ENCODE results near the gene PWWP2B. TPM values are rescaled to one million over a fixed set of nuclear protein-coding genes. Genes with fewer than 3 reads are reported as not detected.
"Not testable (repeated sequence)": the region's sequence is repeated elsewhere in the genome, so short reads cannot be mapped to it uniquely, and the experiment has no call there.

Gene PWWP2B
- total and polyA plus RNA-seq, 2 donors (not counting 3 experiments of a cell fraction or from before 2014, with no cell fraction given), result 4.6 to 11.8 TPM

GRCh38 chr10:132380986-132381385 is 16.0 kb upstream of the PWWP2B start:
- DNase-seq (ENCODE audit: low read depth, low spot score); H3K4me3 ChIP-seq (replicated peaks in 1 of 3; ENCODE audit: insufficient read depth in 1 of 3, low read depth in 1 of 3, low read length in 3 of 3); H3K27ac ChIP-seq (ENCODE audit: insufficient read depth, low read depth, low read length); H3K9me1 ChIP-seq (replicated peaks; ENCODE audit: control insufficient read depth, extremely low read depth, insufficient read depth, low read length); H3K9ac ChIP-seq (replicated peaks; ENCODE audit: extremely low read depth, insufficient read depth, low read length); H4K20me1 ChIP-seq (replicated peaks; ENCODE audit: control insufficient read depth, extremely low read depth, insufficient read depth, low read length); BruUV-seq (replicated peaks); POLR2A ChIA-PET; H3K79me2 ChIP-seq (ENCODE audit: control insufficient read depth, insufficient read depth, low read length); FAIRE-seq; H3K4me2 ChIP-seq (ENCODE audit: insufficient read depth, low read length); H3K4me1 ChIP-seq (ENCODE audit: control insufficient read depth, extremely low read depth, insufficient read depth, low read length); H3K27me3 ChIP-seq (ENCODE audit: control insufficient read depth in 2 of 2, insufficient read depth in 2 of 2, low read length in 2 of 2); H2AFZ ChIP-seq (ENCODE audit: low read depth, low read length); dilution Hi-C loops (cut with MboI; ENCODE audit: extremely low pct_ligation_motif_present, low sequenced_read_pairs); intact Hi-C loops (cut with micrococcal nuclease); H3K36me3 ChIP-seq (ENCODE audit: control insufficient read depth in 2 of 2, extremely low read depth in 1 of 2, insufficient read depth in 2 of 2, low read length in 2 of 2); H3K9me3 ChIP-seq (replicated peaks; ENCODE audit: control insufficient read depth, insufficient read depth, low read length): not testable (repeated sequence)
- CTCF ChIA-PET, result interaction anchor here (0.7 to 1.5 kb wide), 3 partner anchors 66 to 274 kb away, joined by 3 to 4 read pairs (median 3); no protein-coding TSS in a partner anchor

- FAIRE-seq (no peak), DNase-seq (ENCODE audit: low read depth, low spot score) (no peak)
- Histone ChIP-seq H3K79me2 (ENCODE audit: control insufficient read depth, insufficient read depth, low read length) (no peaks in the 10 kb centered on the region), H3K4me3 (replicated peaks in 1 of 3; ENCODE audit: insufficient read depth in 1 of 3, low read depth in 1 of 3, low read length in 3 of 3) (no peak overlapping the region), H3K27ac (ENCODE audit: insufficient read depth, low read depth, low read length) (no peak overlapping the region), H3K27me3 (ENCODE audit: control insufficient read depth in 2 of 2, insufficient read depth in 2 of 2, low read length in 2 of 2) (peaks cover 0 to 2% of the 10 kb centered on the region in 2 experiments), H3K9me3 (replicated peaks; ENCODE audit: control insufficient read depth, insufficient read depth, low read length) (no peaks in the 10 kb centered on the region), H3K4me1 (ENCODE audit: control insufficient read depth, extremely low read depth, insufficient read depth, low read length) (no peaks in the 10 kb centered on the region), H4K20me1 (replicated peaks; ENCODE audit: control insufficient read depth, extremely low read depth, insufficient read depth, low read length) (no peaks in the 10 kb centered on the region), H3K4me2 (ENCODE audit: insufficient read depth, low read length) (no peak overlapping the region), H3K9ac (replicated peaks; ENCODE audit: extremely low read depth, insufficient read depth, low read length) (no peak overlapping the region), H3K9me1 (replicated peaks; ENCODE audit: control insufficient read depth, extremely low read depth, insufficient read depth, low read length) (no peaks in the 10 kb centered on the region), H3K36me3 (ENCODE audit: control insufficient read depth in 2 of 2, extremely low read depth in 1 of 2, insufficient read depth in 2 of 2, low read length in 2 of 2) (no peaks in the 10 kb centered on the region), H2AFZ (ENCODE audit: low read depth, low read length) (no peak overlapping the region)
- dilution Hi-C loops (cut with MboI; ENCODE audit: extremely low pct_ligation_motif_present, low sequenced_read_pairs), result no loop called here
- TF ChIP-seq CTCF (IDR thresholded peaks at IDR 0.05; ENCODE audit: extremely low read depth in 1 of 2, insufficient read depth in 1 of 2, low read depth in 1 of 2, low read length in 2 of 2) (no peak), JUN (IDR thresholded peaks at IDR 0.05; ENCODE audit: borderline replicate concordance, insufficient read depth, insufficient read length, low read depth) (no peak), MYC (IDR thresholded peaks at IDR 0.05; ENCODE audit: low read depth, low read length) (no peak), MAX (IDR thresholded peaks at IDR 0.05; ENCODE audit: insufficient read depth, insufficient read length) (no peak), POLR2AphosphoS5 (IDR thresholded peaks at IDR 0.05; ENCODE audit: insufficient read depth, low read depth, low read length) (no peak), GATA2 (IDR thresholded peaks at IDR 0.05; ENCODE audit: insufficient read depth, insufficient read length, low read depth, low read length) (no peak), POLR2A (IDR thresholded peaks at IDR 0.05; ENCODE audit: low read depth, low read length) (no peak), FOS (IDR thresholded peaks at IDR 0.05; ENCODE audit: borderline replicate concordance, insufficient read depth, low read length) (no peak), EZH2 (IDR thresholded peaks at IDR 0.05; ENCODE audit: borderline replicate concordance, low read depth, low read length, severe bottlenecking) (no peak)
- ChIA-PET CTCF (interaction anchor here (1.1 to 1.5 kb wide), 2 partner anchors 65 to 95 kb away, joined by 3 read pairs; no protein-coding TSS in a partner anchor), POLR2A (no interaction called here)
- intact Hi-C loops (cut with micrococcal nuclease), result no loop called here
- BruUV-seq (replicated peaks), result no TSS peak
These were observed 15.3 kb upstream of the PWWP2B start for GRCh38 chr10:132381741-132382140.
